Measurements from ENCODE around the gene PSKH1.

Gene PSKH1

GRCh38 chr16:67923414-67924116, 30.5 kb downstream of the PSKH1 start:
- no peak for TF ChIP-seq CTCF (IDR thresholded peaks at IDR 0.05; ENCODE audit: insufficient read depth, low read depth, low read length, missing control alignments)
- H3K4me3 ChIP-seq (ENCODE audit: low read depth, low read length), result no peak overlapping the region
- no peak for DNase-seq (ENCODE audit: low read depth)

DNA sequence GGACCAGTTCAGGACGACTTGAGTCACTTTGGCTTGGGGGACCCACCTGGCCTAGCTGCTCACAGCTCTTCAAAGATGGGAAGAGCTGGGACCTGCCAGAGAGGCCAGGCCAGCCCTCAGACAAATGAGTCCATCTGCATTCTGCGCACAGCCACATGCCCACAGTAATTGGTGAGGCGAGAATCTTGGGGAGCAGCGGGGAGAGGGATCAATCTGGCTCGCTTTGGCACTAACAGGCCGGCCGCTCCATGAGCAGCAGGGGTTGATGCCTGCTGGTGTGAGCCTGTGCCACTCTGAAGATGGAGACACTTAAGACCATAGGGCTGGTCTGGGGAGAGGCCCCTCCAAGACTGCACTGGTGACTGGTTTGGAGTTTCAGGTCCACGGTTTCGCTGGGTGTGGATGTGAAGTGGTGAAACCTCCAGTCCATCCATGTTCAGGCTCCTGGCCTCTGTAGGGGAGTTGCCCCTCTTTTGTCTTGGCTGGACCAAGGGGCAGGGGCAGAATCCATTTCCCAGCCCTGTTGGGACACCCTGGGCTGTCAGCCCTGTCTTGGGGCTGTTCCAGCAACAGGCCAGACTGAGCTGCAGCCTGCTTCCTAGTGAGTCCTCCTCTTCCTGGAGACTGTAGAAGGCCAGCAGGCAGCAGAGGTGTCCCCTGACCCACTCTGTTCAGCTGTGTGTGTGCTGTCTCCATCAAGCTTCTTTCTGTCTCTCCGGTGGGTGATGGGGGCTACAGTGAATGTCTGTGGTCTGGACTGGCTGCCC, 31.3 kb downstream of the PSKH1 start:
- TF ChIP-seq CTCF (IDR thresholded peaks at IDR 0.05; ENCODE audit: insufficient read depth, low read depth, low read length, missing control alignments), result no peak
- H3K4me3 ChIP-seq (ENCODE audit: low read depth, low read length), result no peak overlapping the region
- DNase-seq (ENCODE audit: low read depth), result no peak

DNA sequence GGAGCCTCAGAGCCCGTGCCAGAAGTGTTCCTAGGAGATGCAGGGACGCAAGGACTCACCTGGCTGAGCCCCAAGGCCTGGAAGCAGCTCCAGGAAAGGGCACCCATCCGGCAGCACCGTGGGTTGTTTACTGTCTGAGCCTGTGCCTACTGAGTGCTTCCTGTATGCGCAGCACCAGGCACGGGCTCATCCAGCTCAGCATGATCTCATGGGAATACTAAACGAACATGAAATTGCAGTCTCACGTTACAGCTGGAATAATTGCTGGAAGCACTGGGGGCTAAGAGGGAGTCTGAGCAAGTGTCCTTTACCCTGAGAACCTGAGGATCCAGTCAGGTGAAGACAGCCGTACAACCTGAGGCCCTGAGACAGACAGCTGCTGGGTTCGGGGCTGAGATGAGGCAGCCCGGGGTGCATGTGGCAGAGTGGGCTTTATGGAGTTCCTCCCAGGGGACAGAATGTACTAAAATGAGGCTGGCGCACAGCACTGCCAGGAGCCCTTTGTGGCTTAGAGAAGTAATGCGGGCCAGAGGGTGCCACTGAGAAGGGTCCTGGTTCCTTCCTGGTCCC, 33.2 kb downstream of the PSKH1 start:
- no peak for TF ChIP-seq CTCF (IDR thresholded peaks at IDR 0.05; ENCODE audit: insufficient read depth, low read depth, low read length, missing control alignments)
- DNase-seq (ENCODE audit: low read depth), result no peak
- H3K4me3 ChIP-seq (ENCODE audit: low read depth, low read length), result no peak overlapping the region

DNA sequence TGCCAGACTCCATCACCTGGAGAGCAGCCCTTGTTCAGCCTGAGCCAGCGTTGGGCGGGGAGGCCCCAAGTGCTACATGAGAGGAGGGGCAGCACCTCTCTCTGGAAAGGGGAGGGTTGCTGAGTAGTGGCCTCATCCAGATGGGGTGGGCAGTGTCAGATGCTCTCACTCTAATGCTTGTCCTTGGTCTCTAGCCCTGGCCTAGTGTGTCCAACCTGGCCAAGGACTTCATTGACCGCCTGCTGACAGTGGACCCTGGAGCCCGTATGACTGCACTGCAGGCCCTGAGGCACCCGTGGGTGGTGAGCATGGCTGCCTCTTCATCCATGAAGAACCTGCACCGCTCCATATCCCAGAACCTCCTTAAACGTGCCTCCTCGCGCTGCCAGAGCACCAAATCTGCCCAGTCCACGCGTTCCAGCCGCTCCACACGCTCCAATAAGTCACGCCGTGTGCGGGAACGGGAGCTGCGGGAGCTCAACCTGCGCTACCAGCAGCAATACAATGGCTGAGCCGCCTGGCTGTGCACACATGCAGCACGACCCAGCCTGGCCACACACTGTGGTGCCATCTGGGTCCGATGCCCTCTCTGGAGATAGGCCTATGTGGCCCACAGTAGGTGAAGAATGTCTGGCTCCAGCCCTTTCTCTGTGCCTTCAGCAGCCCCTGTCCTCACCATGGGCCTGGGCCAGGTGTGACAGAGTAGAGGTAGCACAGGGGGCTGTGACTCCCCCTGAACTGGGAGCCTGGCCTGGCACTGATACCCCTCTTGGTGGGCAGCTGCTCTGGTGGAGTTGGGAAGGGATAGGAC, 34.3 kb downstream of the PSKH1 start:
- DNase-seq (ENCODE audit: low read depth), result no peak
- H3K4me3 ChIP-seq (ENCODE audit: low read depth, low read length), result no peak overlapping the region
- TF ChIP-seq CTCF (IDR thresholded peaks at IDR 0.05; ENCODE audit: insufficient read depth, low read depth, low read length, missing control alignments), result no peak

GRCh38 chr16:67928147-67928546, 35.1 kb downstream of the PSKH1 start:
- H3K4me3 ChIP-seq (ENCODE audit: low read depth, low read length), result no peak overlapping the region
- DNase-seq (ENCODE audit: low read depth), result no peak
- no peak for TF ChIP-seq CTCF (IDR thresholded peaks at IDR 0.05; ENCODE audit: insufficient read depth, low read depth, low read length, missing control alignments)

- peak; percentile 81 for DNase-seq (ENCODE audit: low read depth)
- H3K4me3 ChIP-seq (ENCODE audit: low read depth, low read length), result no peak overlapping the region
- TF ChIP-seq CTCF (IDR thresholded peaks at IDR 0.05; ENCODE audit: insufficient read depth, low read depth, low read length, missing control alignments), result peak; percentile 93
Measured at GRCh38 chr16:67928561-67929364, 35.7 kb downstream of the PSKH1 start.
